GM19455 (cell line): ENCODE data around the gene MGAT5.
A peak's percentile ranks its signal among the peaks of the same experiment; 100 is the strongest.

Source experiments
- ATAC-seq: cut with Tn5 transposase; IDR thresholded peaks from one replicate; pipeline ENCODE4 v1.9.1; 2021; ENCODE audit not compliant: unreplicated experiment

Gene MGAT5

DNA sequence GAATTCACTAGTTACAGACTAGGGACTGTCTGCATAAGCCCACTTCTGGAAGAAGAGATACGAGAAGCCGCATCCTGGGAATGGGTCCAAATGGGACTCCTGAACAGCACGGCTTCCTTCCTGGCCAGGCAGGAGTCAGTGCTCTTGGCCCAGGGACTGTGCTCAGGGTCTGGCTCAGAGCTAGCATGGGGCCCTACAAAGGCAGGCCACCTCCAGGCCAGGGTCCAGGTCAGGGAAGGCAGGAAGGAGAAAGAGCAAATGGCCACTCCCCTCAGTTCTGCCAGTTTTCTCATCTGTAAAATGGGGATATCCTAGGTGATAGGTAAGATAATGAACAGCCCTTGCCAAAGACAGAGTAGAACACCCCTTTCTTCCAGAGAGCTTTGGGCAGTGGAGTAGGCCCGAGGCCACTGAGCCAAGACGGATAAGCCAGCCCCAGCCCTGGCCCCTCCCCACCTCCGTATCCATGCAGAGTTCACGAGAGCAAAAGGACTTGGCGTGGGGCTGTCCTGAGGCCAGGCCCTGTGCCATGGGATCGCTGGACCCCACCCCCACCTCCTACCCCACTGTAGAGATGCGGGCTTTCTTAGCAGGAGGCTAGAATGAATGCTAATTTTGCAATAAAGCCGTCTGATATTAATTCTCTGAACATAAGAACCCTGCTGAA lies 190.1 kb downstream of the MGAT5 start:
- ATAC-seq = no peak

GRCh38 chr2:134445116-134445515 lies 191.2 kb downstream of the MGAT5 start:
- no peak for ATAC-seq

DNA sequence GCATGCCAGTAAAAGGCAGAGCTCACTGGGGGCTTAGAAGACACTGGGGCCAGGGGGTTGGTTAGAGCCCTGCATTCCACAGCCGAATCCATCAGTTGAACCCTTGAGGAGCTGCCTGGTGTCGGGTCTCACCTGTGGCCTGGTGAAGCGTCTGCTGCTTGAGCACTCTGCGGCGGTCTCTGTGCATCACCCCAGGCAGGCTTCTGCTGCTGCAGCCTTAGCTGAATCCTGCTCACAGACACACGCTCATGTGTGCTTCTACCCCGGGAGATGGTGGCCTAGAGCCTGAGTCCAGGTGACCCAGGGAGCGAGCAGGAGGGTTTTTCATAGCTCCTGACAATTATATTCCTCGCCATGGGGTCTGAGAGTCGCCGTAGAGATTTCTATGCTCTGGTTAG lies 192.1 kb downstream of the MGAT5 start:
- no peak for ATAC-seq

- ATAC-seq = no peak
Observed at GRCh38 chr2:134446383-134447017, 192.6 kb downstream of the MGAT5 start.

DNA sequence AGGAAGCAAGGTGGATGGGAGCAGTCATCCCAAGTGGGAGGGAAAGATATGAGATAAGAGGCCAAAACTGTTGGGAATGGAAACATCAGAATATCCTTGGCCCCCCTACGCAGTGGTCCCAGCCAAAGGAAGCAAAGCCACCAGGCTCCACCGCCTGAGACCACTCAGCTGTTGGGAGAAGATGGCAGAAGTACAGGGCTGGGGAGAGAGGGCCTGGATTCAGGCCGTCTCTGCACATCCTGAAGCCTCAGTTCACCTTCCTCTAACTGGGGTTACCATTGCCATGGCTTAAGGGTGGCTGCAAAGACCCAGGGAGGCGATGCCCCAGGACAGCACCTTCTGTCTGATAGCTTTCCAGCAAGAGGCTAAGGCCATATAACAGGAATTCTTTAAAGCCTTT lies 193.8 kb downstream of the MGAT5 start:
- no peak for ATAC-seq

GRCh38 chr2:134448650-134449049 lies 194.8 kb downstream of the MGAT5 start:
- ATAC-seq = no peak

- ATAC-seq = no peak
Observed at GRCh38 chr2:134449157-134449556, 195.3 kb downstream of the MGAT5 start.

- ATAC-seq = no peak
Observed at GRCh38 chr2:134449751-134450513, 196.1 kb downstream of the MGAT5 start.

GRCh38 chr2:134451347-134451630 lies 197.4 kb downstream of the MGAT5 start:
- ATAC-seq = no peak

DNA sequence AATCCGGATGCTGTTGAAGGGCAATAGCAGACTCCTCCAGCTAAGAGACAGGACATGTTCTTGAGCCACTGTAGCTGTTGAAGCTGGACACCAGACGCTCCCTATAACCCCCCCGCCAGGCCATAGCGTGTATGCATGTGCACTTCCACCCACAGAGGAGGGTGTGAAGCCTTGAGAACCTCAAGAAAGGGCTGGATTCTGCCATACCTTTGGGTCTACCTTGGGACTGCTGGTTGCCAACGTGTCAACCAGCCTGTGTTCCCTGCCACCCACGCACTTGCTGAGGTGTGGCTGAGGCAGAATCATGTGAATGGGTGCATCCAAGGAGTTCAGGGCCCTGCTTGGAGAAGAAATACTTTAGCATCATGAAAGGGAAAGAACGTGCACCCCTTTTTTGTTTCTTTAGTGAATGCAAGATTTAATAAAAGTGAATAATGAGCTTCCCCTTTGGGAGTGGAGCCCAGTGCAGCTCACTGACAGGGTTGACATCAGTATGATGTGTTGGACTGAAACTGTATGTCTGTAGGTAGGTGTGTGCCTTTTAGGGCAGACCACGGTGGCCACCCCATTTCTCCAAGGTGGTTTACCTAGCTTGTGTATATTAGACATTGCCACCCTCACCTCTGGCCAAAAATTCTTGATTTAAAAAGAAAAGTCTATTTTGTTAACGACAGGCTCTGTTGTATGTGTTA lies 198.3 kb downstream of the MGAT5 start:
- no peak for ATAC-seq

GRCh38 chr2:134453476-134453875 lies 199.6 kb downstream of the MGAT5 start:
- ATAC-seq = no peak

GRCh38 chr2:134453973-134454372 lies 200.1 kb downstream of the MGAT5 start:
- no peak for ATAC-seq

DNA sequence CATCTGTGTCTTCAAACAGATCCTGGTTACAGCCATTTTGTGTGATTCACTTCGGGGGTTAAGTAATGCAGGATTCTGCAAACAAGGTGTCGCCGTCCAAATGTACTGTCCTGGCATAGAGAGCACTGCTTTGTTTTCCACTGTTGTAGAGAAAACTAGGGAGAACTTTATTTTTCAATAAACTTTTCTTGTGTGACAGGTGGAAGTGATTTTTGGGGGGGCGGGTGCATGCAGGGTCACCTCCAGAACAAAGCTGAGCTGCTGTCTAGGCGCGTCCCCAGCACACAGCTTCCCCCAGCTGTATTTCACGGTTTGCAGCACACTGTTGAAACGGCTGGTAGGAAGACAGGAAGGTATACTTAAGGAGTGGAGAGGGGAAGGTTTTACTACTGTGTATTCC lies 200.6 kb downstream of the MGAT5 start:
- ATAC-seq = no peak

GRCh38 chr2:134454931-134455330 lies 201.1 kb downstream of the MGAT5 start:
- ATAC-seq = no peak

DNA sequence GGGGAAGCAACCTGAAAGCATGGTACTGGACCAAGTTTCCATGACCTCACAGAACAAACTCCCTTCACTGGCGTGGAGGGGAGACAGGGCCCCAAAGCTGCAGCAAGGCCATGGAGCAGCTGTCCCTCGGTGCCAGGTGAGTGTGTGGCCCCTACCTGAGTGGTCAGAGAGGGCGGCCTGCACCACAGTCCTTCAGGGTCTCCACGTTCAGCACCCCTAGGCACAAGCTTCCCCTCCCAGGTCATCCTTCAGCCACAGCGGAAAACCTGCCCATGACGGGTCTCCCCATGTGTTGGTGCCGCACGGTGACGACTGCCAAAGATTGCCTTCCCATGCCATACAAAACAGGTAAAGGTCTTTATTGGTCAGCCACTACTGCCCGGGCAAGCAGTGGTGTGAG lies 201.6 kb downstream of the MGAT5 start:
- no peak for ATAC-seq

GRCh38 chr2:134457353-134457752 lies 203.5 kb downstream of the MGAT5 start:
- ATAC-seq = no peak

DNA sequence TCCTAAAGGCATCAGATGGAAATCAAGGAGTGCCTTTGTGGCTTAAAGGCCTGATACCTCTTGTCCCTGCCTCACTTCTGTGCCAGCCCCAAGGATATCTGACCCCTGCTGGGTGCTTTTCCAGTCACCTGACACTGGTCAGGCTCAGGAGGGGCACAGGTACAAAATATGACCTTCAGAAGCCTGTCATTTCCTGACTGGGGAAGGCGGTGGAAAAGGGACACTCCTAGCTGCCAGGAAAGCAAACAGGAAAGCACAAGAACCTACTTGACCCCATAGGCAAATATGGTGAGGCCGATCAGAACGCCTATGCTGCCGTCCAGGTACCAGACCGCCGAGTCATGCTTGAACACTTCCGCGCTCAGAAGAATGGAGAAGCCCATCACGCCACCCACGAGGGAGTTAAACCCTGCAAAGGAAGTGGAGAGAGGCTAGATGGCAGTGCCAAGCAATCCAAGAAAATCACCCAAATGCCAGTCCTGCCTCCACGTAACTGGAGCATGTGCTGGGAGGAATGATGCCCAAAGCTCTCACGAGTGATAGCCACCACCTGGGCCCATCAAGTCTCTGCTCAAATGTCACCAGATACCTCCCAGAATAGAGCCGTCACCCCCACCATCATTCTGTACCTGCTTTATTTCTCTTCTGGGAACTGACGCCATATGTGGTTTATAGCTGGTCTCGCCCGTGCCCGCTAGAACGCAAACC lies 204.0 kb downstream of the MGAT5 start:
- no peak for ATAC-seq

- ATAC-seq = no peak
Observed at GRCh38 chr2:134458473-134458853, 204.6 kb downstream of the MGAT5 start.

GRCh38 chr2:134458950-134459349 lies 205.1 kb downstream of the MGAT5 start:
- ATAC-seq = no peak

DNA sequence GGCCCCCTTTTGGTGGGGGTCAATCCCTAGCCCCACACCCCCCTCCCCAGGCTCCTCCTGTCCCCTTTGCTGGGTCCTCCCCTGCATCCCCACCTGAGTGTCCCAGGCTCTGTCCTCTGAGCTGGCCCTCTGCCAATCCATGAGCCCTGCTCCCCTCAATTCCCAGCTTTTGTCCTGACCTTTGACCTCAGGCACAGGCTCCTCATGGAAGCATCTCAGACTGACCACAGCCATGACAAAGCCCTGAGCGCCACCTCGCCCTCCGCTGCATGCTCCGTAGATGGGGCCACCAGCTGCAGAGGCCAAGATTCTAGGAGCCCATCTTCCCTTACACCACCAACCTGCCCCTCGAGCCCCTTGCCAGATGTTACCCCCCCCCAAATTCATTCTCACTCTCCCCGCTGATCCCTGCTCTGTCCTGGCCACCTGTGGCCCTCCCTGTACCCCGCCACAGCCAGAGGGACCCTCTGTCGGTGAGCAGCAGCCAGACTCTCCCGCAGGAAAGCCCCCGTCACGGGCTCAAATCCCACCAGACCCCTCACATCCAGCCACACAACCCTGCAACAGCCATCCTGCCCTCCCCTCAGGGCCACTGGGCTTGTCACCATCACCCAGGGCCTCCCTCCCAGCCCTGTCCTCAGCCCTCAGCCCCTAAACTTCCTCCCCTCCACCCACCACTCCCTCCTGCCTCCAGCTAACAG lies 206.0 kb downstream of the MGAT5 start:
- ATAC-seq = no peak

- peak; percentile 90 for ATAC-seq
Observed at GRCh38 chr2:134460583-134460998, 206.7 kb downstream of the MGAT5 start.
